ENCODE data around the gene SPTSSB. TPM values are rescaled to one million over a fixed set of nuclear protein-coding genes. Genes with fewer than 3 reads are reported as not detected.

The SPTSSB gene
- total and polyA plus RNA-seq, 4 donors, result under 0.01 to 1.0 (median 0.05) TPM

- Histone ChIP-seq H3K9me3 (ENCODE audit: control insufficient read depth in 4 of 4, low read length in 3 of 4) (no peaks in the 10 kb centered on the region), H3K36me3 (ENCODE audit: control insufficient read depth in 4 of 4, insufficient read depth in 3 of 4, low read depth in 1 of 4, low read length in 3 of 4) (no peaks in the 10 kb centered on the region), H3K4me3 (ENCODE audit: low read depth in 1 of 3, low read length in 3 of 3) (no peak overlapping the region), H3K27ac (ENCODE audit: low read depth in 1 of 2, low read length in 2 of 2) (no peak overlapping the region), H3K27me3 (ENCODE audit: control insufficient read depth in 4 of 4, insufficient read depth in 4 of 4, low read length in 3 of 4) (no peaks in the 10 kb centered on the region), H3K9ac (ENCODE audit: low read depth in 1 of 2, low read length in 2 of 2) (no peak overlapping the region), H3K4me1 (ENCODE audit: control insufficient read depth in 4 of 4, insufficient read depth in 4 of 4, low read length in 3 of 4) (no peaks in the 10 kb centered on the region)
- WGBS, result 95% methylated on average over 5 of the region's 5 CpGs
- no peak for DNase-seq (ENCODE audit: low spot score)
- no peak for TF ChIP-seq TAF1 (conservative IDR thresholded peaks at IDR 0.05)
- no peak for TF ChIP-seq NR2F2 (IDR thresholded peaks at IDR 0.05)
- TF ChIP-seq, protein P1, sequence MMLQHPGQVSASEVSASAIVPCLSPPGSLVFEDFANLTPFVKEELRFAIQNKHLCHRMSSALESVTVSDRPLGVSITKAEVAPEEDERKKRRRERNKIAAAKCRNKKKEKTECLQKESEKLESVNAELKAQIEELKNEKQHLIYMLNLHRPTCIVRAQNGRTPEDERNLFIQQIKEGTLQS (IDR thresholded peaks at IDR 0.05), result no peak
- TF ChIP-seq YY1 (IDR thresholded peaks at IDR 0.05), result no peak
- TF ChIP-seq GABPA (IDR thresholded peaks at IDR 0.05 in 1 of 2, conservative IDR thresholded peaks at IDR 0.05 in 1 of 2), result no peak
- no peak for TF ChIP-seq JUND (IDR thresholded peaks at IDR 0.05)
- TF ChIP-seq EGR1 (IDR thresholded peaks at IDR 0.05; ENCODE audit: low read depth in 2 of 2), result no peak
- TF ChIP-seq SP1 (IDR thresholded peaks at IDR 0.05), result no peak
- TF ChIP-seq REST (IDR thresholded peaks at IDR 0.05), result no peak
- TF ChIP-seq RXRA (IDR thresholded peaks at IDR 0.05), result no peak
- TF ChIP-seq HNF4A (conservative IDR thresholded peaks at IDR 0.05), result no peak
- no peak for TF ChIP-seq HNF4G (IDR thresholded peaks at IDR 0.05)
- TF ChIP-seq ZBTB33 (IDR thresholded peaks at IDR 0.05), result no peak
- no peak for TF ChIP-seq MAX (IDR thresholded peaks at IDR 0.05)
- no peak for TF ChIP-seq FOXA2 (IDR thresholded peaks at IDR 0.05)
- TF ChIP-seq RAD21 (IDR thresholded peaks at IDR 0.05), result no peak
Observed at GRCh38 chr3:161347726-161348125, 23.6 kb downstream of the SPTSSB start.

DNA sequence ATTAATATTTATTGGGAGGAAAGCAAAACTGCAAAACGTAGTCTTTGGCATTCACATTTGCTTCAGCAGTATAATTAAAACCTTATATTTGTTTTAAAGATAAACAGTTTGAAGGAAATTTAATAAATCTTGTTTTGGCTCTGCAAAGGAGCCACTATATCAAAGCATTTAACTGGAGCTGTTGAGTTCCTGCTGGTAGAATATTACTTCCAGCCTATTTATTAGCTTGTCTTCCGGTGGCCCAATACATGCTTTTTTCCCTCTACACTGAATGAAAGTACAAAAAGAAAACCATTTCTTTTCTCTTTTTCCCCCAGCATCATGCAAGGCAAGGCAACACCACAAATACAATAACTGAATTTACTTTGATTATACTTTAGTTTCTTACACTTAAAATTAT, 26.3 kb downstream of the SPTSSB start:
- no peak for DNase-seq (ENCODE audit: low spot score)
- Histone ChIP-seq H3K4me1 (ENCODE audit: control insufficient read depth in 4 of 4, insufficient read depth in 4 of 4, low read length in 3 of 4) (no peaks in the 10 kb centered on the region), H3K9me3 (ENCODE audit: control insufficient read depth in 4 of 4, low read length in 3 of 4) (no peaks in the 10 kb centered on the region), H3K36me3 (ENCODE audit: control insufficient read depth in 4 of 4, insufficient read depth in 3 of 4, low read depth in 1 of 4, low read length in 3 of 4) (no peaks in the 10 kb centered on the region), H3K27ac (ENCODE audit: low read depth in 1 of 2, low read length in 2 of 2) (no peak overlapping the region), H3K9ac (ENCODE audit: low read depth in 1 of 2, low read length in 2 of 2) (no peak overlapping the region), H3K4me3 (ENCODE audit: low read depth in 1 of 3, low read length in 3 of 3) (no peak overlapping the region), H3K27me3 (ENCODE audit: control insufficient read depth in 4 of 4, insufficient read depth in 4 of 4, low read length in 3 of 4) (no peaks in the 10 kb centered on the region)
- 77% methylated on average over 2 of the region's 2 CpGs for WGBS
- no peak for TF ChIP-seq RXRA (IDR thresholded peaks at IDR 0.05)
- no peak for TF ChIP-seq ZBTB33 (IDR thresholded peaks at IDR 0.05)
- TF ChIP-seq, protein P2, sequence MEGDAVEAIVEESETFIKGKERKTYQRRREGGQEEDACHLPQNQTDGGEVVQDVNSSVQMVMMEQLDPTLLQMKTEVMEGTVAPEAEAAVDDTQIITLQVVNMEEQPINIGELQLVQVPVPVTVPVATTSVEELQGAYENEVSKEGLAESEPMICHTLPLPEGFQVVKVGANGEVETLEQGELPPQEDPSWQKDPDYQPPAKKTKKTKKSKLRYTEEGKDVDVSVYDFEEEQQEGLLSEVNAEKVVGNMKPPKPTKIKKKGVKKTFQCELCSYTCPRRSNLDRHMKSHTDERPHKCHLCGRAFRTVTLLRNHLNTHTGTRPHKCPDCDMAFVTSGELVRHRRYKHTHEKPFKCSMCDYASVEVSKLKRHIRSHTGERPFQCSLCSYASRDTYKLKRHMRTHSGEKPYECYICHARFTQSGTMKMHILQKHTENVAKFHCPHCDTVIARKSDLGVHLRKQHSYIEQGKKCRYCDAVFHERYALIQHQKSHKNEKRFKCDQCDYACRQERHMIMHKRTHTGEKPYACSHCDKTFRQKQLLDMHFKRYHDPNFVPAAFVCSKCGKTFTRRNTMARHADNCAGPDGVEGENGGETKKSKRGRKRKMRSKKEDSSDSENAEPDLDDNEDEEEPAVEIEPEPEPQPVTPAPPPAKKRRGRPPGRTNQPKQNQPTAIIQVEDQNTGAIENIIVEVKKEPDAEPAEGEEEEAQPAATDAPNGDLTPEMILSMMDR (IDR thresholded peaks at IDR 0.05; ENCODE audit: low read depth, low read length, missing input control), result no peak
- TF ChIP-seq HNF4A (conservative IDR thresholded peaks at IDR 0.05), result no peak

Data from liver (tissue), 9 donors.